NB4 (cell line): ENCODE measurements around the gene TCF25.

ENCODE experiments used
- CTCF ChIP-seq: IDR thresholded peaks from one replicate; pipeline ENCODE4 v1.5.1; 2012; ENCODE audit warnings: low read depth, low read length
- MAX ChIP-seq: IDR thresholded peaks from 2 replicates; pipeline ENCODE4 v1.6.1; 2011; ENCODE audit warnings: low read depth, low read length
- POLR2A ChIP-seq: IDR thresholded peaks from 2 replicates; pipeline ENCODE4 v1.6.1; 2011; ENCODE audit warnings: mild to moderate bottlenecking; ENCODE audit not compliant: insufficient read length; ENCODE audit errors: extremely low read depth

GRCh38 chr16:89902980-89903379 is 29.6 kb downstream of the TCF25 start:
- no peak for TF ChIP-seq MAX
- TF ChIP-seq POLR2A, result no peak
- no peak for TF ChIP-seq CTCF
